ENCODE results near the gene PMEL.
"Not testable (repeated sequence)": the region's sequence is repeated elsewhere in the genome, so short reads cannot be mapped to it uniquely, and the experiment has no call there.

The PMEL gene

DNA sequence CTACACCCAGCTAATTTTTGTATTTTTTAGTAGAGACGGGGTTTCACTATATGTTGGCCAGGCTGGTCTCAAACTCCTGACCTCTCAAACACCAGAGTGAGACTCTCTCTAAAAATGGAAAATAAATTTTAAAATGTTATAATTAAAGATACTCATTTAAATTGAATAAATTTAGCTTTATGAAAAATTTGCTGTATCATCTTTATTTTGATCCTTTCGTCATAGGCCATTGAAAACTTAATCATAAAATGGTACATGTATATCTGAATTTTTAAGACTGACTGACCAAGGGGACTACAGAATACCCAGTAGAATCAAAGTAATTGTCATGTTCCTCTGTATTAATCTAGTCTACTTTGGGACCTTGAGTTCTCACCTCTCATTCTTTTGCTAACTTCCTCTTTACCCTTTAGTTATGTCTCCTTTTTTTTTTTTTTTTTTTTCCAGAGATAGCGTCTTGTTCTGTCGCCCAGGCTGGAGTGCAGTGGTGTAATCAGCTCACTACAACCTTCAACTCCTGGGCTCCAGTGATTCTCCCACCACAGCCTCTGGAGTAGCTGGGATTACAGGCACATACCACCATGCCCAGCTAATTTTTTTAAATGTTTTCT lies 17.5 kb upstream of the PMEL start:
- DNase-seq (ENCODE audit: low read depth in 2 of 2): no peak

DNA sequence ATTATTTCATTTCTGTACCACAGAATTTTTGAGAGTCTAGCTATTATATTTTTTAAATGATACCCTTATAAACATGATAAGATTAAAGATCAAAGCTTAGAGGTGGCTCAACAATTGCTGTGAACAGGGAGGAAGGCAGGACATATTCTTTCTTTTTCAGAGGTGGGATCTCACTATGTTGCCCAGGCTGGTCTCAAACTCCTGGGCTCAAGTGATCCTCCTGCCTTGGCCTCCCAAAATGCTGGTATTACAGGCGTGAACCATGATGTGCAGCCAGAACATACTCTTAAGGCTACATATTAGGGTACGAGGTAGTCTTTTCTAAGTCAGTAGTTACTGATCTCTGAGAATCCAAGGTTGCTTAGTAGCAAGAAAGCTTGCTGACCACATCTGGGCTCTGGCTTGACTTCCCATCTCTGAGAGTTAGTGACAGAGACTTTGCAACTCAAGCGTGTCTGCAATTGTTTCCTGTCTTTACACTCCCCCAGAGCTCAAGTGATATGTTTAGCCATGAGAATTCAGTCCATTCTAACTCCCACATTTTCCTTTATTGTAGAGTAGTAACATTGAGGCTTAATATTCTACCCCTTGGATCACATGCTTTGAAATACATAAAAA lies 16.6 kb upstream of the PMEL start:
- no peak for DNase-seq (ENCODE audit: low read depth in 2 of 2)

DNA sequence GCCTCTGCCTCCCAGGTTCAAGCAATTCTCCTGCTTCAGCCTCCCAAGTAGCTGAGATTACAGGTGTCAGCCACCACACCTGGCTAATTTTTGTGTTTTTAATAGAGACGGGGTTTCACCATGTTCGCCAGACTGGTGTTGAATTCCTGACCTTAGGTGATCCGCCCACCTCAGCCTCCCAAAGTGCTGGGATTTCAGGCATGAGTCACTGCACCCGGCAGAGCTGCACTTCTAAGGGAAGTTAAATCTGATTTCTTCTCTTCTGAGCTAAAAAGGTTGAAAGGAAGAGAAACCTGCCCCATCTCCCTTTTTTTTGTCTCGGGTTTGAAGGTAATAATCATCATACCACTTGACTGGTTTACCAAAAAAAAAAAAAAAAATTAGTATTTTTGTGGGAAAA lies 16.0 kb upstream of the PMEL start:
- not testable (repeated sequence) for DNase-seq (ENCODE audit: low read depth in 2 of 2)

DNA sequence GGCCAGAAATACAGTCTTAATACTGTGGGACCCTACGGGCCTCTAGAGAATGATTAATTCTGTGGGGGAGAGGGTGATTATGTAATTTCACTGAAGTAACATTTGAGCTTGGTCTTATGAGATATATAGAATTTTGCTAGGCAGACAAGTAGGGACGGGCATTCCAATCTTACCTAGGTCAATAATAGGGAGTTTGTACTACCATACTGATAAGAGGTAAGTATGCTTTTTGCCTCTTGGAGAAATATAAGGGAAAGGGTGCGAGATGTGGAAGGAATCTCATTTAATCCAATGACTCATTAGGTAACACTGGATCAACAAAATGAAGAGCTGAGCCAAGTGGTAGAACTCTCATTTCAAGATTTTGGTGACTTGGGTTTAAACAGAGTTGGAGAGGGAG lies 13.2 kb upstream of the PMEL start:
- DNase-seq (ENCODE audit: low read depth in 2 of 2): no peak

DNA sequence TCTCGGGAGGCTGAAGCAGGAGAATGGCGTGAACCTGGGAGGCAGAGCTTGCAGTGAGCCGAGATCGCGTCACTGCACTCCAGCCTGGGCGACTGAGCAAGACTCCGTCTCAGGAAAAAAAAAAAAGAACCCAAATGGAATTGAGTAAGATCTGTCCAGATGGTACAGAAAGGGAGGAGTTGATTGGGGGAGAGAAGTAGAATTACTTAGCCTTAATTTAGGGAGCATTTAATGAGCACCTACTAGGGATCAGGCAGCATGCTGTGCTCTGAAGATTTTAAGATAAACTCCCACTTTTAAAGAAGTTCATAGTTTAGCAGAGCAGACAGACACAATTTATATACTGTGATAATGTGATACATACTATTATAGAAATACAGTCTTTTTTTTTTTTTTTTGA lies 12.6 kb upstream of the PMEL start:
- no peak for DNase-seq (ENCODE audit: low read depth in 2 of 2)

DNA sequence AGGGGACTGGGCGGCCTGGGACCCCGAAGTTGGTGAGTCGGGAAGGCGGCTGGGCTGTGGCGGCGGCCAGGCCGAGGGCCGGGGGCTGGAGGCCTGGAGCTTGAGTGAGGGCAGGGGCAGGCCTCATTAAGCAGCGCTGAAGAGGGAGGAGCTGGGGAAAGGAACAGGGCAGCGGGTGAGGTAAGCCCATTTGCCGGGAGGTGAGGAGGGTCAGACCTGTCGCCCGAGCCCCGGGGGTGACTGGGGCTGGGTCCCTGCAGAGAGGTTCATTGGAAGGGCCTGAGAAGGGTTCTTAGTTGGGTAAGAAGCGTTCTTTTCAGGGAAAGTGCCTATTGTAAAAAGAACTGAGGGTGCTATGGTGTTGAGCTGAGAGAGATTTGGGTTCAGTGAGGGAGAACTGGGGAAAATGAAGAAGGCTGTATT lies 8.5 kb upstream of the PMEL start:
- no peak for DNase-seq (ENCODE audit: low read depth in 2 of 2)

DNA sequence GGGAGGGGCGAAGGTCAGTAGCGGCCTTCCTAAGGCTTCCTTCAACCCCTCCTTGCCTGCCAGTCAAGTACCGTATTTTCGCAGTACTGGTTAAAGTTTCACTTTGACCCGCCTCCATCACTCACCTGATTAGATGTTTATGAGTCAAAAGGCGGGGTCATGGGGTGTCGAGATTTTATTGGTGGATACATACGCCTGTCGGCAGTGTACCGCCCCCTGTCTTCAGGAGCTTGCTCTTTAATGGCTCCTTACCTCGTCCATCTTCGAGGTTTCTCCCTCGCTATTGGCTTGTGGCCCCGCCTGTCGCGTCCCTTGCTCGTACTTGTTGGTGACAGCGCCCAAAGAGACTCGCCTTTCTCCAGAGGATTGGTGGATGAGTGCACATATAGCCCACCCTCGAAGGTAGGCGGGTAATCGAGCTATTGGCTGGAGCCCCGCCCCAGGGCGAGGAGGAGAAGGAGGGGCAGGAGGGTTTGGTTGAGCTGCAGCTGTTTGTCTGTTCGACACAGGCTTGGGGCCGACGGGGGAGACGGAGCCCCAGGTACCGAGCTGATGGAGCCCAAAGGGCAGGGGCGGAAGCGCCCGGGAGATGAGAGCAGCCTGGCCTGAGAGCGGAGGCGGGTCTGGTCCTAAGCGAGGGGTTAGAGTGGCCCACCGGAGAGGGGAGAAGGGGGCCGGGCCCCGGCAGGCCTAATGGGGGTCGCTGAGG lies 7.9 kb upstream of the PMEL start, which contains the start of gene RAB5B:
Gene RAB5B, plus strand, starts transcription at position 480 of the 709 bp plus-strand sequence. CDS start 12,883 bp downstream, outside the sequence.
- DNase-seq (ENCODE audit: low read depth in 2 of 2): peak; percentile 100

DNA sequence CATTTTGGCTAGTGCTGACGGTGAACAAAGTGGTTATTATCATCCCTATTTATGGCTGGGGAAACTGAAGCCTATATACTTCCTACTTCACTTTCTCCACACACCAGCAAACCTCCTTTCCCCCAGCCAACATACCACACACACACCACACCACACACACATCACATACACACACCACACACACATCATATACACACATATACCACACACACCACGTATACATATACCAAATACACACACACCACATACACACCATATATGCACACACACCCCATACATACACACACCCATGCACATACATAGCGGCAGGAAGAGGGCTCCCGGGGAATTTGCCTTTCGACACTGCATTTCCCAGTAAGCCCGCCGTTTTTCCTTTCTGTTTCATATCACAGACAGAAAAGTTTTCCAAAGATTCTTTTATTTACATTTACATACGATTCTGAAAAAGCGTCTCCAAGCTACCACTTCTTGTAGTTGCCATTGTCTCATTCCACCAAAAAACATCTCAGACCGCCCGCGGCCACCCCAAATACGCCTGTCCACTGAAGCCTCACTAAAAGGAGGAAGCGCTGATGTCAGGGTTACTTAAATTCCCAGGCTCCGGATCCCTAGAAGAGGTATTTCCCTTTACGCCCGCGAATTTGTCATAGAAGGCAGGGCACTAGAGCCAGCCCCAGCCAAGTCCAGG lies 7.2 kb upstream of the PMEL start:
- no peak for DNase-seq (ENCODE audit: low read depth in 2 of 2)

DNA sequence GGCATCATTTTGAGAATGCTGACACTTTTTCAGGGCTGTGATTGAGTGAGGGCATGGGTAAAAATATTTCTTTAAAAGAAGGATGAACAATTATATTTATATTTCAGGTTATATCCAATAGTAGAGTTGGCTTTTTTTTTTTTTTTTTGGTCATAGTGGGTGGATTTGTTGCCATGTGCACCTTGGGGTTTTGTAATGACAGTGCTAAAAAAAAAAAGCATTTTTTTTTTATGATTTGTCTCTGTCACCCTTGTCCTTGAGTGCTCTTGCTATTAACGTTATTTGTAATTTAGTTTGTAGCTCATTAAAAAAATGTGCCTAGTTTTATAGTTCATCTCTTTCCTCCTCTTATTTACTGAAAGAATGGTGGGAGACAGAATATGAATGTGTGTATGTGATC lies 6.6 kb upstream of the PMEL start:
- no peak for DNase-seq (ENCODE audit: low read depth in 2 of 2)

DNA sequence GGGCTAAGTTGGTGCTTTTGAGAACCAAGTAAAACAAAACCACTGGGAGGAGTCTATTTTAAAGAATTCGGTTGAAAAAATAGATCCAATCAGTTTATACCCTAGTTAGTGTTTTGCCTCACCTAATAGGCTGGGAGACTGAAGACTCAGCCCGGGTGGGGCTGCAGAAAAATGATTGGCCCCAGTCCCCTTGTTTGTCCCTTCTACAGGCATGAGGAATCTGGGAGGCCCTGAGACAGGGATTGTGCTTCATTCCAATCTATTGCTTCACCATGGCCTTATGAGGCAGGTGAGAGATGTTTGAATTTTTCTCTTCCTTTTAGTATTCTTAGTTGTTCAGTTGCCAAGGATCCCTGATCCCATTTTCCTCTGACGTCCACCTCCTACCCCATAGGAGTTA lies 6.2 kb upstream of the PMEL start:
- DNase-seq (ENCODE audit: low read depth in 2 of 2): no peak

DNA sequence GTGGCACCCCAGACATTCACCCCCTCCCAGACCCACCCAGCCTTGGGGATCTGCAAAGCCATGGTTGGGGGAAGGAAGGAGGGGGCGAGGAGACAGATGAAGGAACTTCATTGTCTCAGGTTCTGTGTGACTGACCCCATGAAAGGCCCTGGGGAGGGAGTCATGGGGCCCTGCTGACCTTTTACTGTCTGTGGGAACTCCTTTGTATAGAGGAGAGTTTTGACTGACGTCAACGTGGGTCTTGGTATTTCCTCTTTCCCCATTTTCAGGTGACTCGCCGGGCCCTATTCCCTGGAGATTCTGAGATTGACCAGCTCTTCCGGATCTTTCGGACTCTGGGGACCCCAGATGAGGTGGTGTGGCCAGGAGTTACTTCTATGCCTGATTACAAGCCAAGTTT lies 4.9 kb upstream of the PMEL start:
- no peak for DNase-seq (ENCODE audit: low read depth in 2 of 2)

DNA sequence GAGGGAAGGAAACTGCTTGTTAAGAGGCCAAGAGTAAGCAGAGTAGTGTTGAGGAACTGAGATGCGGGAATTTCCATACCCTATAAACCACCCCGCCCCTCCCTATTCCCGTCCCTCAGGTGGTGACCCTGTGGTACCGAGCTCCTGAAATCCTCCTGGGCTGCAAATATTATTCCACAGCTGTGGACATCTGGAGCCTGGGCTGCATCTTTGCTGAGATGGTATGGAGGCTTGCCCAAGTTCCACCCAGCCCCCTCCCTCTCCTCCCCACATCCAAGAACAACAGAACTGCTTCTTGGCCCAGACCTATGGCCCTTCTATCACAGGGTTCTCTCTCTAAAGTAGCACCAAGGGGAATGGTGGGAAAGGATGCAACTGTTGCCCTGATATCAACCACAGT lies 3.5 kb upstream of the PMEL start:
- DNase-seq (ENCODE audit: low read depth in 2 of 2): no peak

DNA sequence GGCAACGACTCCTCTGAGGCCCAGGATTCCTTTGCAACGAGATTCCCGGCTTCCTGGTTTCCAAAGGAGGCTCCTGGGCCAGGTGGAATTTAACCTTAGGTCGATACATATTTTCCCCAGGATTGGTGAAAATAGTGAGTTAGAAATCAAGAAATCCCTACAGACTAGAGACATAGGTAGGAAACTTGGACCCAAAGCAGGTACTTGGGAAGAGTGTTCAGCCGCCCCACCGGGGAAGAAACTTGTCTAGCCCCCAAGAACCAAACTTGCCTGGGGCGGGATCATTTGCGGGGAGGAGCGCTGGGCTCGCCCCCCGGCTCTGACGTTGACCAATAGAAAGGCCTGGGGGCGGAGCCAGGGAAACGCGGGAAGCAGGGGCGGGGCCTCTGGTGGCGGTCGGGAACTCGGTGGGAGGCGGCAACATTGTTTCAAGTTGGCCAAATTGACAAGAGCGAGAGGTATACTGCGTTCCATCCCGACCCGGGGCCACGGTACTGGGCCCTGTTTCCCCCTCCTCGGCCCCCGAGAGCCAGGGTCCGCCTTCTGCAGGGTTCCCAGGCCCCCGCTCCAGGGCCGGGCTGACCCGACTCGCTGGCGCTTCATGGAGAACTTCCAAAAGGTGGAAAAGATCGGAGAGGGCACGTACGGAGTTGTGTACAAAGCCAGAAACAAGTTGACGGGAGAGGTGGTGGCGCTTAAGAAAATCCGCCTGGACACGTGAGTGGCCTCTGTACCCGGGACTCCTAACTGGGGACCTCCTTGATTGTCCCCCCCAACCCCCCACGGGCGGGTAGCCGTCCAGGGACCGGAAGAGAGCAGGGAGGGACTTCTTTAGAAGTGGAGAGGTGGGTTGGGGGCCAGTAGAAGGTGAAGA lies 803 bp upstream of the PMEL start, which contains the start of gene CDK2:
Gene CDK2, plus strand, starts transcription at position 423 of the 874 bp plus-strand sequence. Its CDS starts 179 bp downstream, at position 602.
- peak; percentile 37 to 42 for DNase-seq (ENCODE audit: low read depth in 2 of 2)

DNA sequence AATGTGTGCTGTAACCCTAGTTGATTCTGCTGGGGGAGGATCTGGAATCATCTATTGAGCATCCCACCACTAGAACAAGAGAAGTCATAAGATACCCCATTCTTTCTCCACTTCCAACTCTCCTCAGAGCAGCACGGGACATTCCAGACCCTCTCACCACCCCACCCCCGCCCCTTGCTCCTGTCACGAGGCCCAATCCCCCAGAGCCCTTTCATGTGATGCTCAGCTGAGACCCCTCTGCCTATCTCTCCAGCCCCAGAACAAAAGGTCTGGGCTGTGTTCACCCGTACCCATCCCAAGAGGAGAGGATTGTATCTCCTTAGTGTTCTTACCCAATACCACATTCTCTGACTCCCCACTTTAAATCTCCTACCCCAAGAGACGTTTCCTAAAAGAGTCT lies 602 bp downstream of the PMEL start:
- no peak for DNase-seq (ENCODE audit: low read depth in 2 of 2)

DNA sequence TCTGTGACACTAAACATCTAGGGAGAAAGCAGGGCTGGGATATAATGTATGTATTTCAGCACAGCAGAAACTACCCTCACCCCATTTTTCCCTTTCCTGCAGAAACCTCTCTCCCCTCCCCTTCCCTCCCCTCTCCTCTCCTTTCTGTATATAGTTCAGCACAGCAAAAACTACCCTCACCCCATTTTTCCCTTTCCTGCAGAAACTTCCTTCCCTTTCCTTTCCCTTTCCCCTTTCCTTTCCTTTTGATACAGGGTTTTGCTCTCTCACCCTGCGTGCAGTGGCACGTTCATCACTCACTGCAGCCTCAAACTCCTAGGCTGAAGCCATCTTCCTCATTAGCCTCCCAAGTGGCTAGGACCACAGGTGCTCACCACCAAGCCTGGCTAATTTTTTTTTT lies 2.1 kb downstream of the PMEL start:
- no peak for DNase-seq (ENCODE audit: low read depth in 2 of 2)

DNA sequence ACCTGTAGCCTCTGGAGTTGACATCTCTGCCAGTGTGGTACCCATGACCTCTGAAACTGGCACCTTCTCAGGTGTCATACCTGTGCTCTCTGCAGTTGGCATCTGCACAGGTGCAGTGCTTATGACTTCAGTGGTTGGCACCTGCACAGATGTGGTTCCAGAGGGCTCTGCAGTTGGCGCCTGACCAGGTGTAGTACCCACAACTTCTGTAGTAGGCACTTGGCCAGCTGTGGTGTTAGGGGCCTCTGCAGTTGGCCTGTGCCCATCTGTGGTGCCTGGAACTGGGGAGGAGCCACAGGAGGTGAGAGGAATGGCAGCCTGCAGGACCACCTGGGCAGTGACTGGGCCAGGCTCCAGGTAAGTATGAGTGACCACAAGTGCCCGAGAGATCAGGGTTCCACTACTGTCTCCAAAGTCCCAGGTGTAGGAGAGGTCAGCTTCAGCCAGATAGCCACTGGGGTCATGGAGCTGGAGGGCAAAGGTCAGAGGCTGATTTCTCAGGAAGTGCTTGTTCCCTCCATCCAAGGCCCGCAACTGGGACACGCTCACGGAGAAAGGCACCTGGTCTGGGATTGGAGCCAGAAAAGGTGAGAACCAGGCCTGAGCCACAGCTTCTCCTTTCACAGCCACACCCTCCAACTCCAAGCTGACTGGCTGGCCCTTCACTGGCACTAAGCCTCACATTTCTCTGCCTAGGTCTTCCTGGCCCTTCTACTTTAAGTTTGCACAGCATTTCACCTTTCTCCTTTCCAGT lies 8.6 kb downstream of the PMEL start:
- no peak for DNase-seq (ENCODE audit: low read depth in 2 of 2)

DNA sequence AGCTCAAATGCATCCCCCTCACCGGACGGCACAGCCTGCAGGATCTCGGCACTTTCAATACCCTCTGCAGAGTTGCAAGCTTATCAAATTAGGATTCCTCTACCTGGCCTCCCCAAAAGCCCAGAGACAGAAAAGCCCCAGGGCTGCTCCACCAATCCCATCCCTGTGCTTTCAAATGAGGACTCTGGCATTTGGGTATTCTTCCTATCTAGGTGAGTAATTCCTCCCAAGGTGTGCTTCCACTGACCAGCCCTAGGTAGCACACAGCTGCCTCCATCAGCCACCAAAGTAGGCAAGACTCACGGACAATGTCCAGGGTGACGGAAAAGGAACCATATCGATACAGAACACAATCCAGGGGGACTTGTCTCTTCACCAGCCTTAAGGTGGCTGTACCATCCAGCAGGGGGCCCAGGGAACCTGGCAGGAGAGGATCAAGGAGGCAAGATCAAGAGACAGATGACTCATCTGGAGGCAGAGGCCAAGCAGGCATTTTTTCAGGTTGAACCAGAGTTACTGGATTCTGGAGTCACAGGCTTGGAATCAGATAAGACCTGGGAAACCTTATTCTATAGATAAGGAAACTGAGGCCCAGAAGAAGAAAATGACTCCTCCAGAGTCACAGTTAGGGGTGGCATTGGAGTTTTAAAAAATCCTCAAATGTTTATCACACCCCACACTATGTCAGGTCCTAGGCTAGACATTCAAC lies 9.9 kb downstream of the PMEL start:
- DNase-seq (ENCODE audit: low read depth in 2 of 2): no peak

DNA sequence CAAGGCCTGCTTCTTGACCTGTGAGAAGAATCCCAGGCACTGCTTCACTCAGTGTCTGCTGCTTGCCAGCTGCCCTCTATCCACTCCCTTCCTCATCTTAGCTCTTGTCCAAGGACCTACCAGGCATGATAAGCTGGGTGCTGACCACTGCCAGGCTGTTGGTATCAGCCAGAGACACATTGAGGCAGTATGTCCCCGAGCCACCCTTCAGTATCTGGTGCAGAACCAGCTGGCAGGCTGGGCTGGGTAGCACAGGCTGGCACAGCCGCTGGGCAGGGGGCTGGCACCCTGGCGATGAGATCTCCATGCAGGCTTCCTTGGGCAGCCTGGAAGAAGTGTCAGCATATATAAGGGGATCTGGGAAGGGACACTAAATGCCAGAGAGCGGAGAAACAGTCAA lies 10.5 kb downstream of the PMEL start:
- DNase-seq (ENCODE audit: low read depth in 2 of 2): no peak

DNA sequence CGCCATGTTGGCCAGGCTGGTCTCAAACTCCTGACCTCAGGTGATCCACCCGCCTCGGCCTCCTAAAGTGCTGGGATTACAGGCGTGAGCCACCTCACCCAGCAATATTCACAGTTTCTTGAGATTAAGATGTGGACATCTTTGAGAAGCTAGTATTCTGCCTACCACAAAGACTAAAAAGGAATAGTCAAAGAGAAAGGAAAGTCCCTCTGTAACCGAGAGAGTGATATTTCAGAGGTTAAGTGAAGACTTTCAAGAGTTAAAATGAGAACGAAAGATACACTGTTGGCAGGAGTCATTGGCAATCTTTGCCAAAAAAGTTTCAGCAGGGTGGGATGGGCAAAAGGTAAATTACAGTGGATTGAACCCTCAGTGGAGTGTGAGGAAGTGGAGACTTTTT lies 19.3 kb downstream of the PMEL start:
- no peak for DNase-seq (ENCODE audit: low read depth in 2 of 2)

DNA sequence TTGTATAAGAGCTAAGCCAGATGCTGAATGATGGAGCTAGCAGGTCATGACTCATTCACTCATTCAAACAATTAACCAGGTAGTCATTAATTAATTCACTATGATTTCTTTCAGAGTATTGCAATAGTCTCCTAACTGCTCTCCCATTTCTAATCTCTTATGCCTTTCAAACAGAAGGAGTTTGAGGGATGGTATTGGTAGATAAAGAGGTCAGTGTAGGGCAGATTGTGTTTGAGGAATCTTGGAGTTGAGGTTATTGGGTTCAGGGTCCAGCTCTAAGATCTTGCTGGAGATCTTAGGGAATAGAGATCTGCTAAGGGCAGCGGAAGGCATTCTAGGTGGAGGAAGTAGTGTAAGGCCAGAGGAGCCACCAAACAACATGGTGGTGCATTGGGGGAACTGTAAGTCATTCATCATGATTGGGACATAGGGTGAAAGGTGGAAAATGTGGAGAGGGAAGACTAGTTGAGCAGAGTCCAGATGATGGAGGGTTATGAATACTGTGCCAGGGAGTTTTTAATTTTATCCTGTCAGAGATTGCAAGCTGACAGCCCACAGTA lies 23.2 kb downstream of the PMEL start:
- DNase-seq (ENCODE audit: low read depth in 2 of 2): no peak

Data from fibroblast of skin of left quadriceps (primary cell).